HCT116 (cell line): Measurements from ENCODE around the gene MAGEC3. TPM values are rescaled to one million over a fixed set of nuclear protein-coding genes. Genes with fewer than 3 reads are reported as not detected.

ENCODE experiments used
- ATAC-seq: fragments of 200-7000 bp; cut with Tn5 transposase; 2 replicates; pipeline ENCODE4 v1.9.1; 2020; ENCODE audit warnings: mild to moderate bottlenecking, moderate library complexity
- Bru-seq: library from RNA; stranded (reverse); fragments of 400-500 nt; gene quantifications from one replicate; lab custom pipeline; 2021; lab: Mats Ljungman, UMichigan
- BruChase-seq, 2 experiments: library from RNA; stranded (reverse); fragments of 400-500 nt; gene quantifications; one replicate each; lab custom pipeline; 2021; lab: Mats Ljungman, UMichigan
- BruUV-seq: library from RNA; stranded (reverse); fragments of 400-500 nt; replicated peaks from 2 replicates; lab custom pipeline; 2021; lab: Mats Ljungman, UMichigan
- CTCF ChIA-PET: fragments of 300-600 bp; sonication (Branson Sonifier 250); formaldehyde crosslinking; loops from one replicate; lab custom pipeline; 2021; ENCODE audit warnings: antibody characterized with exemption; lab: Charles Lee
- POLR2A ChIA-PET: fragments of 300-600, 350-600 bp; sonication (Branson Sonifier 250); formaldehyde crosslinking; loops from one replicate; lab custom pipeline; 2021; ENCODE audit warnings: antibody characterized with exemption; lab: Charles Lee
- RAD21 ChIA-PET, 2 experiments: fragments of 300-600 bp; sonication (Branson Sonifier 250); formaldehyde crosslinking; loops; one replicate each; lab custom pipeline; 2023; ENCODE audit warnings: low total read pairs in 2 of 2; ENCODE audit not compliant: uncharacterized antibody in 2 of 2, unreplicated experiment in 2 of 2, low non-redundant PET in 1 of 2; lab: Charles Lee
- DNase-seq: peaks from one replicate; pipeline ENCODE4 v3.0.0-alpha.2; 2010; ENCODE audit warnings: low read depth, low spot score
- H2AFZ ChIP-seq: fragments of 200-600 bp; shearing (Covaris generic), sonication (generic); 2 replicates; pipeline ENCODE4 v1.6.1; 2017; ENCODE audit warnings: low read depth, mixed run types, mixed read lengths, antibody characterized with exemption, low read length; ENCODE audit not compliant: poor library complexity, severe bottlenecking
- H3K27ac ChIP-seq: 2 replicates; pipeline ENCODE4 v1.5.1; 2012; ENCODE audit warnings: low read depth, low read length
- H3K27me3 ChIP-seq: fragments of 200-600 bp; sonication (generic); 2 replicates; pipeline ENCODE4 v1.6.1; 2016; ENCODE audit warnings: mixed run types, low read length, mixed read lengths; ENCODE audit not compliant: insufficient read depth
- H3K36me3 ChIP-seq, 2 experiments: fragments of 200-500 bp in 1 of 2; fragments of 200-600 bp in 1 of 2; sonication (Bioruptor generic) in 1 of 2; sonication (generic) in 1 of 2; 2 replicates each; pipeline versions ENCODE4 v1.5.1 to v1.6.1; 2014 to 2016; ENCODE audit warnings: low read length in 2 of 2, inconsistent platforms in 1 of 2, mixed read lengths in 1 of 2, mixed run types in 1 of 2; ENCODE audit not compliant: insufficient read depth in 2 of 2, control insufficient read depth in 1 of 2
- H3K4me1 ChIP-seq, 2 experiments: fragments of 200-600 bp in 1 of 2; sonication (generic) in 1 of 2; 2 replicates each; pipeline versions ENCODE4 v1.5.1 to v1.6.1; 2012 to 2017; ENCODE audit warnings: low read length in 2 of 2, inconsistent platforms in 1 of 2, mild to moderate bottlenecking in 1 of 2, mixed read lengths in 1 of 2, mixed run types in 1 of 2, moderate library complexity in 1 of 2; ENCODE audit not compliant: insufficient read depth in 2 of 2, control insufficient read depth in 1 of 2
- H3K4me2 ChIP-seq: fragments of 200-600 bp; sonication (generic); 2 replicates; pipeline ENCODE4 v1.6.1; 2017; ENCODE audit warnings: mixed run types, low read length, mixed read lengths
- H3K4me3 ChIP-seq, 2 experiments: fragments of 200-600 bp in 1 of 2; sonication (generic) in 1 of 2; replicated peaks in 1 of 2; 2 replicates each; pipeline ENCODE4 v1.5.1; 2011 to 2016; ENCODE audit warnings: low read length in 2 of 2, control low read depth in 1 of 2, low read depth in 1 of 2, mild to moderate bottlenecking in 1 of 2, mixed read lengths in 1 of 2, mixed run types in 1 of 2
- H3K79me2 ChIP-seq: fragments of 200-600 bp; sonication (generic); 2 replicates; pipeline ENCODE4 v1.6.1; 2017; ENCODE audit warnings: mild to moderate bottlenecking, mixed run types, low read length, moderate library complexity, mixed read lengths; ENCODE audit not compliant: insufficient read depth
- H3K9ac ChIP-seq: fragments of 200-600 bp; sonication (generic); 2 replicates; pipeline ENCODE4 v1.6.1; 2016; ENCODE audit warnings: low read length, mixed read lengths
- H3K9me2 ChIP-seq: fragments of 200-600 bp; sonication (generic), shearing (Covaris generic); 2 replicates; pipeline ENCODE4 v1.6.1; 2017; ENCODE audit warnings: mixed run types, mild to moderate bottlenecking, moderate library complexity; ENCODE audit not compliant: insufficient read depth
- H3K9me3 ChIP-seq, 2 experiments: fragments of 200-500 bp in 1 of 2; fragments of 200-600 bp in 1 of 2; sonication (Bioruptor generic) in 1 of 2; sonication (generic) in 1 of 2; 2 replicates each; pipeline ENCODE4 v1.6.1; 2014 to 2017; ENCODE audit warnings: low read length in 2 of 2, mixed read lengths in 2 of 2, inconsistent platforms in 1 of 2, low read depth in 1 of 2, mild to moderate bottlenecking in 1 of 2, mixed run types in 1 of 2, moderate library complexity in 1 of 2; ENCODE audit not compliant: control insufficient read depth in 1 of 2, insufficient read depth in 1 of 2
- H4K20me1 ChIP-seq: fragments of 200-600 bp; sonication (generic), shearing (Covaris generic); 2 replicates; pipeline ENCODE4 v1.6.1; 2017; ENCODE audit warnings: mixed run types, mild to moderate bottlenecking, moderate library complexity; ENCODE audit not compliant: insufficient read depth
- CBX3 ChIP-seq: IDR thresholded peaks from 2 replicates; pipeline ENCODE4 v1.6.1; 2012; ENCODE audit warnings: low read depth
- CEBPB ChIP-seq: IDR thresholded peaks from 2 replicates; pipeline ENCODE4 v1.6.1; 2012; ENCODE audit warnings: low read depth
- EGR1 ChIP-seq: IDR thresholded peaks from 2 replicates; pipeline ENCODE4 v1.6.1; 2012; ENCODE audit warnings: low read depth
- ELF1 ChIP-seq: IDR thresholded peaks from 2 replicates; pipeline ENCODE4 v1.6.1; 2012; ENCODE audit warnings: low read depth, borderline replicate concordance
- EZH2 ChIP-seq: fragments of 200-600 bp; sonication (generic); IDR thresholded peaks from 2 replicates; pipeline ENCODE4 v1.6.1; 2017; ENCODE audit warnings: antibody characterized with exemption, mixed run types
- FOSL1 ChIP-seq: IDR thresholded peaks from 2 replicates; pipeline ENCODE4 v1.6.1; 2012; ENCODE audit warnings: low read depth
- JUND ChIP-seq: IDR thresholded peaks from 2 replicates; pipeline ENCODE4 v1.6.1; 2012
- POLR2A ChIP-seq: IDR thresholded peaks from 2 replicates; pipeline ENCODE4 v1.7.0; 2011; ENCODE audit warnings: borderline replicate concordance; ENCODE audit not compliant: insufficient read depth, insufficient read length; ENCODE audit errors: extremely low read depth
- POLR2AphosphoS5 ChIP-seq: IDR thresholded peaks from 2 replicates; pipeline ENCODE4 v1.6.1; 2011; ENCODE audit warnings: mild to moderate bottlenecking, low read depth, low read length, moderate library complexity
- RAD21 ChIP-seq: IDR thresholded peaks from 2 replicates; pipeline ENCODE4 v1.6.1; 2012; ENCODE audit warnings: low read depth, mild to moderate bottlenecking
- REST ChIP-seq: IDR thresholded peaks from 2 replicates; pipeline ENCODE4 v1.6.1; 2012; ENCODE audit warnings: low read depth
- SIN3A ChIP-seq: IDR thresholded peaks from 2 replicates; pipeline ENCODE4 v1.6.1; 2012; ENCODE audit warnings: low read depth
- SP1 ChIP-seq: IDR thresholded peaks from 2 replicates; pipeline ENCODE4 v1.6.1; 2012; ENCODE audit warnings: low read depth
- SRF ChIP-seq: IDR thresholded peaks from 2 replicates; pipeline ENCODE4 v1.6.1; 2012; ENCODE audit warnings: low read depth
- YY1 ChIP-seq: IDR thresholded peaks from 2 replicates; pipeline ENCODE4 v1.6.1; 2011; ENCODE audit warnings: low read length, low read depth, moderate library complexity, mild to moderate bottlenecking; ENCODE audit not compliant: insufficient replicate concordance; ENCODE audit errors: extremely low read depth
- ZFX ChIP-seq: fragments of 450-650 bp; IDR thresholded peaks from 2 replicates; pipeline ENCODE4 v1.6.1; 2017
- ZNF274 ChIP-seq: fragments of 200-500 bp; sonication (Bioruptor generic); IDR thresholded peaks from 2 replicates; pipeline ENCODE4 v1.6.1; 2014; ENCODE audit warnings: mild to moderate bottlenecking, low read depth, low read length, inconsistent platforms
- intact Hi-C: fragments of 100-400 bp; cut with micrococcal nuclease; formaldehyde crosslinking; loops from 2 replicates; pipeline ENCODE4 v1.10.0; 2022
- long read RNA-seq: library from polyadenylated mRNA; unstranded; transcript quantifications from one replicate; pipeline ENCODE4 v2.0.0, GENCODE V29; 2021; ENCODE audit not compliant: unreplicated experiment
- polyA plus RNA-seq: library from polyadenylated mRNA; unstranded; fragments of >200 nt; gene quantifications from 2 replicates; pipeline ENCODE4 v1.2.1, GENCODE V29; 2012; ENCODE audit warnings: missing spikeins
- total RNA-seq: library from RNA; stranded (reverse); gene quantifications from one replicate; pipeline ENCODE4 v1.2.1, GENCODE V29; 2021; ENCODE audit not compliant: unreplicated experiment
- TF ChIP-seq, protein P1 (sequence below), 3 experiments: fragments of 200-600 bp in 1 of 3; sonication (generic) in 1 of 3; IDR thresholded peaks in 2 of 3; conservative IDR thresholded peaks in 1 of 3; 2 replicates each; pipeline ENCODE4 v1.5.1; 2012 to 2017; ENCODE audit warnings: low read depth in 2 of 3, low read length in 2 of 3, antibody characterized with exemption in 1 of 3, borderline replicate concordance in 1 of 3, control low read depth in 1 of 3, mild to moderate bottlenecking in 1 of 3, mixed read lengths in 1 of 3, mixed run types in 1 of 3, moderate library complexity in 1 of 3; ENCODE audit not compliant: insufficient read depth in 1 of 3
- TF ChIP-seq, protein P2 (sequence below): IDR thresholded peaks from 2 replicates; pipeline ENCODE4 v1.6.1; 2012

MAGEC3 gene
- total RNA-seq (not detected), Bru-seq, nascent RNA (percentile 3 among the genes with signal in this experiment), BruChase-seq, experiment 1, labeled RNA remaining after a 6-hour chase (percentile 4 among the genes with signal in this experiment), BruChase-seq, experiment 2, labeled RNA remaining after a 2-hour chase (percentile 4 among the genes with signal in this experiment)
- not detected in 2 replicates for polyA plus RNA-seq
- long read RNA-seq: 0 reads

DNA sequence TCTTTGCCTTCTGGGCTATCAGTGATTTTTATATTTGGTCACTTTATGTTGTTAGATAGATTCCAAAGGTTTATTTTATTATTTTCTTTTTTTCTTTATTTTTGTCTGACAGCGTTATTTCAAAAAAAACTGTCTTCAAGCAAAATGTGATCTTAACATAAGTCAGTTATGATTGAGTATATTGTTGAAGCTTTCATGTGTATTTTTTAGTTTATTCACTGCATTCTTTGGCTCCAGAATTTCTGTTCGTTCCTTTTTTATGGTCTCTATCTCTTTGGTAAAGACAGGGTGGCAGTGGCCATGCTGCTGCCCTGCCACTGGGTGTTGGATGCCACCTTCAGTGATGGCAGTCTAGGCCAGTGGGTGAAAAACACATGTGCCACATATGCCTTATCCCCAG, at the start of gene MAGEC3:
MAGEC3 (plus strand) TSS at position 301 of the 400 bp plus-strand sequence; CDS start at position 301, 0 bp downstream.
- Histone ChIP-seq H3K79me2 (no peaks in the 10 kb centered on the region), H4K20me1 (no peaks in the 10 kb centered on the region), H3K9me2 (no peaks in the 10 kb centered on the region), H3K4me3 (no peak within 1 kb of the TSS), H3K9ac (no peak within 1 kb of the TSS), H2AFZ (no peak within 1 kb of the TSS), H3K9me3 (no peaks in the 10 kb centered on the region; a peak in 1 of 4 replicates), H3K27ac (no peak within 1 kb of the TSS), H3K36me3 (no peaks in the 10 kb centered on the region), H3K4me1 (no peaks in the 10 kb centered on the region), H3K27me3 (no peaks in the 10 kb centered on the region), H3K4me2 (no peak within 1 kb of the TSS)
- ATAC-seq: no peak
- CTCF ChIA-PET: no interaction called here
- no peak for DNase-seq
- TF ChIP-seq ZNF274 (no peak), POLR2AphosphoS5 (no peak), EZH2 (no peak), POLR2A (no peak), EGR1 (no peak), REST (no peak), FOSL1 (no peak), SP1 (no peak), CBX3 (no peak), RAD21 (no peak), ZFX (no peak), JUND (no peak), YY1 (no peak), SIN3A (no peak), SRF (no peak), CEBPB (no peak), ELF1 (no peak)
- TF ChIP-seq, protein P1, sequence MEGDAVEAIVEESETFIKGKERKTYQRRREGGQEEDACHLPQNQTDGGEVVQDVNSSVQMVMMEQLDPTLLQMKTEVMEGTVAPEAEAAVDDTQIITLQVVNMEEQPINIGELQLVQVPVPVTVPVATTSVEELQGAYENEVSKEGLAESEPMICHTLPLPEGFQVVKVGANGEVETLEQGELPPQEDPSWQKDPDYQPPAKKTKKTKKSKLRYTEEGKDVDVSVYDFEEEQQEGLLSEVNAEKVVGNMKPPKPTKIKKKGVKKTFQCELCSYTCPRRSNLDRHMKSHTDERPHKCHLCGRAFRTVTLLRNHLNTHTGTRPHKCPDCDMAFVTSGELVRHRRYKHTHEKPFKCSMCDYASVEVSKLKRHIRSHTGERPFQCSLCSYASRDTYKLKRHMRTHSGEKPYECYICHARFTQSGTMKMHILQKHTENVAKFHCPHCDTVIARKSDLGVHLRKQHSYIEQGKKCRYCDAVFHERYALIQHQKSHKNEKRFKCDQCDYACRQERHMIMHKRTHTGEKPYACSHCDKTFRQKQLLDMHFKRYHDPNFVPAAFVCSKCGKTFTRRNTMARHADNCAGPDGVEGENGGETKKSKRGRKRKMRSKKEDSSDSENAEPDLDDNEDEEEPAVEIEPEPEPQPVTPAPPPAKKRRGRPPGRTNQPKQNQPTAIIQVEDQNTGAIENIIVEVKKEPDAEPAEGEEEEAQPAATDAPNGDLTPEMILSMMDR (IDR thresholded peaks at IDR 0.05 in 2 of 3, conservative IDR thresholded peaks at IDR 0.05 in 1 of 3; ENCODE audit: borderline replicate concordance in 1 of 3, insufficient read depth in 1 of 3, low read depth in 2 of 3, low read length in 2 of 3): no peak
- TF ChIP-seq, protein P2, sequence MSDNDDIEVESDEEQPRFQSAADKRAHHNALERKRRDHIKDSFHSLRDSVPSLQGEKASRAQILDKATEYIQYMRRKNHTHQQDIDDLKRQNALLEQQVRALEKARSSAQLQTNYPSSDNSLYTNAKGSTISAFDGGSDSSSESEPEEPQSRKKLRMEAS: no peak
- intact Hi-C loops: no loop called here
- POLR2A ChIA-PET: no interaction called here
- RAD21 ChIA-PET: no interaction called here
- BruUV-seq: no TSS peak
